ENCODE results near the gene KRT82.

The KRT82 gene

GRCh38 chr12:52355176-52355575 is 51.0 kb downstream of the KRT82 start:
- Histone ChIP-seq H3K4me3 (ENCODE audit: low read length) (no peak overlapping the region), H3K27me3 (replicated peaks; ENCODE audit: insufficient read depth, low read length) (peaks cover 86% of the 10 kb centered on the region), H3K9me2 (replicated peaks; ENCODE audit: insufficient read depth, low read length) (no peaks in the 10 kb centered on the region), H3K9me3 (replicated peaks; ENCODE audit: insufficient read depth, low read length) (no peaks in the 10 kb centered on the region), H3K36me3 (replicated peaks; ENCODE audit: insufficient read depth, low read length) (no peaks in the 10 kb centered on the region), H4K20me1 (ENCODE audit: insufficient read depth, low read length) (no peaks in the 10 kb centered on the region), H2AFZ (ENCODE audit: low read length) (no peak overlapping the region), H3F3A (ENCODE audit: insufficient read depth, low read length) (no peaks in the 10 kb centered on the region), H3K79me2 (ENCODE audit: low read length) (no peaks in the 10 kb centered on the region), H3K4me2 (ENCODE audit: low read depth, low read length) (no peak overlapping the region), H3K27ac (ENCODE audit: low read length) (no peak overlapping the region), H3K9ac (ENCODE audit: low read length) (no peak overlapping the region), H3K4me1 (ENCODE audit: low read length) (peaks cover 6% of the 10 kb centered on the region; the same call in 1 of the 2 replicates)
- no peak for DNase-seq
- TF ChIP-seq EZH2phosphoT487 (IDR thresholded peaks at IDR 0.05; ENCODE audit: low read length) (no peak), CTCF (IDR thresholded peaks at IDR 0.05; ENCODE audit: low read length) (no peak), EZH2 (optimal IDR thresholded peaks at IDR 0.05; ENCODE audit: low read depth, low read length) (no peak)

- no peak overlapping the region for H3K9ac ChIP-seq (ENCODE audit: low read length)
- no peaks in the 10 kb centered on the region for H3F3A ChIP-seq (ENCODE audit: insufficient read depth, low read length)
- no peak for DNase-seq
- no peak for TF ChIP-seq EZH2phosphoT487 (IDR thresholded peaks at IDR 0.05; ENCODE audit: low read length)
- TF ChIP-seq CTCF (IDR thresholded peaks at IDR 0.05; ENCODE audit: low read length): no peak
- no peak for TF ChIP-seq EZH2 (optimal IDR thresholded peaks at IDR 0.05; ENCODE audit: low read depth, low read length)
- peaks cover 6% of the 10 kb centered on the region; the same call in 1 of the 2 replicates for H3K4me1 ChIP-seq (ENCODE audit: low read length)
- no peaks in the 10 kb centered on the region for H3K9me3 ChIP-seq (replicated peaks; ENCODE audit: insufficient read depth, low read length)
- no peak overlapping the region for H3K4me2 ChIP-seq (ENCODE audit: low read depth, low read length)
- no peak overlapping the region for H2AFZ ChIP-seq (ENCODE audit: low read length)
- H3K36me3 ChIP-seq (replicated peaks; ENCODE audit: insufficient read depth, low read length): no peaks in the 10 kb centered on the region
- no peaks in the 10 kb centered on the region for H3K79me2 ChIP-seq (ENCODE audit: low read length)
- H3K9me2 ChIP-seq (replicated peaks; ENCODE audit: insufficient read depth, low read length): no peaks in the 10 kb centered on the region
- peaks cover 91% of the 10 kb centered on the region for H3K27me3 ChIP-seq (replicated peaks; ENCODE audit: insufficient read depth, low read length)
- no peak overlapping the region for H3K4me3 ChIP-seq (ENCODE audit: low read length)
- no peak overlapping the region for H3K27ac ChIP-seq (ENCODE audit: low read length)
- H4K20me1 ChIP-seq (ENCODE audit: insufficient read depth, low read length): no peaks in the 10 kb centered on the region
Measured at GRCh38 chr12:52354200-52354599, 51.9 kb downstream of the KRT82 start.

- Histone ChIP-seq H3K4me2 (ENCODE audit: low read depth, low read length) (no peak overlapping the region), H3K27me3 (replicated peaks; ENCODE audit: insufficient read depth, low read length) (peaks cover 94% of the 10 kb centered on the region), H3K9ac (ENCODE audit: low read length) (no peak overlapping the region), H3K36me3 (replicated peaks; ENCODE audit: insufficient read depth, low read length) (no peaks in the 10 kb centered on the region), H3K79me2 (ENCODE audit: low read length) (no peaks in the 10 kb centered on the region), H3K9me3 (replicated peaks; ENCODE audit: insufficient read depth, low read length) (no peaks in the 10 kb centered on the region), H3K4me1 (ENCODE audit: low read length) (peaks cover 4% of the 10 kb centered on the region; the same call in 1 of the 2 replicates), H4K20me1 (ENCODE audit: insufficient read depth, low read length) (no peaks in the 10 kb centered on the region), H3K27ac (ENCODE audit: low read length) (no peak overlapping the region), H2AFZ (ENCODE audit: low read length) (no peak overlapping the region), H3F3A (ENCODE audit: insufficient read depth, low read length) (no peaks in the 10 kb centered on the region), H3K4me3 (ENCODE audit: low read length) (no peak overlapping the region), H3K9me2 (replicated peaks; ENCODE audit: insufficient read depth, low read length) (no peaks in the 10 kb centered on the region)
- no peak for DNase-seq
- no peak for TF ChIP-seq CTCF (IDR thresholded peaks at IDR 0.05; ENCODE audit: low read length)
- no peak for TF ChIP-seq EZH2 (optimal IDR thresholded peaks at IDR 0.05; ENCODE audit: low read depth, low read length)
- no peak for TF ChIP-seq EZH2phosphoT487 (IDR thresholded peaks at IDR 0.05; ENCODE audit: low read length)
Measured at GRCh38 chr12:52353766-52354165, 52.4 kb downstream of the KRT82 start.
